AG04450 (cell line): ENCODE data around the gene PDE2A. TPM values are rescaled to one million over a fixed set of nuclear protein-coding genes. Genes with fewer than 3 reads are reported as not detected.

Experiments
- CTCF ChIA-PET: fragments of 300-600, 350-600 bp; formaldehyde crosslinking; extraction: SDS; loops from one replicate; lab custom pipeline; 2022; ENCODE audit warnings: antibody characterized with exemption, inconsistent platforms; lab: Charles Lee
- POLR2A ChIA-PET: fragments of 350-600 bp; formaldehyde crosslinking; extraction: SDS; loops from one replicate; lab custom pipeline; 2021; ENCODE audit warnings: antibody characterized with exemption, inconsistent platforms; lab: Yijun Ruan, JAX
- DNase-seq: peaks from one replicate; pipeline ENCODE4 v3.0.0-alpha.2; 2011; ENCODE audit warnings: low read depth, low spot score
- H3K27ac ChIP-seq: one replicate; pipeline ENCODE4 v1.5.1; 2012; ENCODE audit warnings: low read depth, low read length, control low read depth
- H3K27me3 ChIP-seq: one replicate; pipeline ENCODE4 v1.6.0; 2012; ENCODE audit warnings: low read length; ENCODE audit not compliant: control insufficient read depth, insufficient read depth
- H3K4me3 ChIP-seq: 2 replicates; pipeline ENCODE4 v1.5.1; 2011; ENCODE audit warnings: mild to moderate bottlenecking, low read depth, low read length, control low read depth
- H3K9me3 ChIP-seq: 2 replicates; pipeline ENCODE4 v1.5.1; 2012; ENCODE audit warnings: low read length; ENCODE audit not compliant: control insufficient read depth, insufficient read depth
- polyA plus RNA-seq: library from polyadenylated mRNA; depleted of rRNA; stranded (reverse); fragments of >200 nt; gene quantifications from 2 replicates; pipeline ENCODE4 v1.2.3, GENCODE V29; 2011
- TF ChIP-seq, protein P1 (sequence below): IDR thresholded peaks from 2 replicates; pipeline ENCODE4 v1.5.1; 2011; ENCODE audit warnings: low read depth, low read length, control low read depth, inconsistent platforms

Gene PDE2A
- polyA plus RNA-seq, 1 experiment = 0.02 TPM

GRCh38 chr11:72682238-72682857, 8.1 kb upstream of the PDE2A start:
- TF ChIP-seq, protein P1, sequence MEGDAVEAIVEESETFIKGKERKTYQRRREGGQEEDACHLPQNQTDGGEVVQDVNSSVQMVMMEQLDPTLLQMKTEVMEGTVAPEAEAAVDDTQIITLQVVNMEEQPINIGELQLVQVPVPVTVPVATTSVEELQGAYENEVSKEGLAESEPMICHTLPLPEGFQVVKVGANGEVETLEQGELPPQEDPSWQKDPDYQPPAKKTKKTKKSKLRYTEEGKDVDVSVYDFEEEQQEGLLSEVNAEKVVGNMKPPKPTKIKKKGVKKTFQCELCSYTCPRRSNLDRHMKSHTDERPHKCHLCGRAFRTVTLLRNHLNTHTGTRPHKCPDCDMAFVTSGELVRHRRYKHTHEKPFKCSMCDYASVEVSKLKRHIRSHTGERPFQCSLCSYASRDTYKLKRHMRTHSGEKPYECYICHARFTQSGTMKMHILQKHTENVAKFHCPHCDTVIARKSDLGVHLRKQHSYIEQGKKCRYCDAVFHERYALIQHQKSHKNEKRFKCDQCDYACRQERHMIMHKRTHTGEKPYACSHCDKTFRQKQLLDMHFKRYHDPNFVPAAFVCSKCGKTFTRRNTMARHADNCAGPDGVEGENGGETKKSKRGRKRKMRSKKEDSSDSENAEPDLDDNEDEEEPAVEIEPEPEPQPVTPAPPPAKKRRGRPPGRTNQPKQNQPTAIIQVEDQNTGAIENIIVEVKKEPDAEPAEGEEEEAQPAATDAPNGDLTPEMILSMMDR = no peak
- no peaks in the 10 kb centered on the region for H3K9me3 ChIP-seq
- ChIA-PET CTCF (interaction anchor here (0.6 to 6.7 kb wide), 3 partner anchors 10 to 211 kb away, joined by 3 to 69 read pairs (median 3); no protein-coding TSS in a partner anchor), POLR2A (no interaction called here)
- peaks cover 19% of the 10 kb centered on the region for H3K27me3 ChIP-seq
- H3K4me3 ChIP-seq = no peak overlapping the region
- DNase-seq = no peak
- no peak overlapping the region for H3K27ac ChIP-seq

GRCh38 chr11:72681226-72682153, 7.3 kb upstream of the PDE2A start:
- CTCF ChIA-PET = interaction anchor here (6.7 kb wide), 1 partner anchor 211 kb away, joined by 69 read pairs; no protein-coding TSS in a partner anchor

GRCh38 chr11:72680624-72681158, 6.5 kb upstream of the PDE2A start:
- H3K27me3 ChIP-seq = peaks cover 34% of the 10 kb centered on the region
- no peak overlapping the region for H3K4me3 ChIP-seq
- TF ChIP-seq, protein P1 = no peak
- no peak for DNase-seq
- ChIA-PET CTCF (interaction anchor here (6.7 kb wide), 1 partner anchor 210 kb away, joined by 69 read pairs; no protein-coding TSS in a partner anchor), POLR2A (no interaction called here)
- H3K27ac ChIP-seq = no peak overlapping the region
- no peaks in the 10 kb centered on the region for H3K9me3 ChIP-seq

More at GRCh38 chr11:72681226-72682153, 7.3 kb upstream of the PDE2A start:
- Histone ChIP-seq H3K27me3 (peaks cover 27% of the 10 kb centered on the region), H3K4me3 (no peak overlapping the region), H3K27ac (no peak overlapping the region), H3K9me3 (no peaks in the 10 kb centered on the region)
- DNase-seq = no peak
- POLR2A ChIA-PET = no interaction called here
- TF ChIP-seq, protein P1 = no peak

- no peak overlapping the region for H3K27ac ChIP-seq
- ChIA-PET POLR2A (no interaction called here), CTCF (interaction anchor here (1.3 kb wide), 2 partner anchors 95 to 209 kb away, joined by 3 read pairs; no protein-coding TSS in a partner anchor)
- no peaks in the 10 kb centered on the region for H3K9me3 ChIP-seq
- peaks cover 42% of the 10 kb centered on the region for H3K27me3 ChIP-seq
- H3K4me3 ChIP-seq = no peak overlapping the region
- no peak for DNase-seq
- TF ChIP-seq, protein P1 = no peak
Observed at GRCh38 chr11:72679869-72680268, 5.6 kb upstream of the PDE2A start.
